HG03175 (cell line): ENCODE data around the gene OR10W1.

Experiments
- ATAC-seq: cut with Tn5 transposase; IDR thresholded peaks from one replicate; pipeline ENCODE4 v1.9.1; 2021; ENCODE audit warnings: mild to moderate bottlenecking, moderate library complexity; ENCODE audit not compliant: unreplicated experiment

The OR10W1 gene

GRCh38 chr11:58268142-58268541 lies at the start of gene OR10W1:
Gene OR10W1, minus strand, starts transcription at chr11:58268260. Its CDS starts 402 bp downstream, at chr11:58267858.
- no peak for ATAC-seq

GRCh38 chr11:58316142-58316541 lies 48.1 kb upstream of the OR10W1 start:
- ATAC-seq: peak; percentile 70

GRCh38 chr11:58301576-58301975 lies 33.5 kb upstream of the OR10W1 start:
- no peak for ATAC-seq

- ATAC-seq: no peak
Observed at GRCh38 chr11:58292017-58292416, 24.0 kb upstream of the OR10W1 start.

GRCh38 chr11:58289266-58289665 lies 21.2 kb upstream of the OR10W1 start:
- no peak for ATAC-seq

- peak; percentile 67 for ATAC-seq
Observed at GRCh38 chr11:58286249-58286648, 18.2 kb upstream of the OR10W1 start.

- ATAC-seq: no peak
Observed at GRCh38 chr11:58285483-58286040, 17.5 kb upstream of the OR10W1 start.

- no peak for ATAC-seq
Observed at GRCh38 chr11:58276151-58276550, 8.1 kb upstream of the OR10W1 start.

- no peak for ATAC-seq
Observed at GRCh38 chr11:58275002-58275401, 6.9 kb upstream of the OR10W1 start.

- no peak for ATAC-seq
Observed at GRCh38 chr11:58259983-58260382, 8.1 kb downstream of the OR10W1 start.

- ATAC-seq: no peak
Observed at GRCh38 chr11:58254936-58255335, 13.1 kb downstream of the OR10W1 start.

- no peak for ATAC-seq
Observed at GRCh38 chr11:58243954-58244353, 24.1 kb downstream of the OR10W1 start.

- ATAC-seq: no peak
Observed at GRCh38 chr11:58227956-58228615, 40.0 kb downstream of the OR10W1 start.

- no peak for ATAC-seq
Observed at GRCh38 chr11:58222721-58223120, 45.3 kb downstream of the OR10W1 start.
